GM18526 (cell line): ENCODE measurements around the gene VGLL4.

ENCODE experiments used
- POLR2A ChIP-seq: IDR thresholded peaks from 3 replicates; pipeline ENCODE4 v1.6.1; 2011; ENCODE audit not compliant: insufficient read length; ENCODE audit errors: extremely low read depth

Gene VGLL4

DNA sequence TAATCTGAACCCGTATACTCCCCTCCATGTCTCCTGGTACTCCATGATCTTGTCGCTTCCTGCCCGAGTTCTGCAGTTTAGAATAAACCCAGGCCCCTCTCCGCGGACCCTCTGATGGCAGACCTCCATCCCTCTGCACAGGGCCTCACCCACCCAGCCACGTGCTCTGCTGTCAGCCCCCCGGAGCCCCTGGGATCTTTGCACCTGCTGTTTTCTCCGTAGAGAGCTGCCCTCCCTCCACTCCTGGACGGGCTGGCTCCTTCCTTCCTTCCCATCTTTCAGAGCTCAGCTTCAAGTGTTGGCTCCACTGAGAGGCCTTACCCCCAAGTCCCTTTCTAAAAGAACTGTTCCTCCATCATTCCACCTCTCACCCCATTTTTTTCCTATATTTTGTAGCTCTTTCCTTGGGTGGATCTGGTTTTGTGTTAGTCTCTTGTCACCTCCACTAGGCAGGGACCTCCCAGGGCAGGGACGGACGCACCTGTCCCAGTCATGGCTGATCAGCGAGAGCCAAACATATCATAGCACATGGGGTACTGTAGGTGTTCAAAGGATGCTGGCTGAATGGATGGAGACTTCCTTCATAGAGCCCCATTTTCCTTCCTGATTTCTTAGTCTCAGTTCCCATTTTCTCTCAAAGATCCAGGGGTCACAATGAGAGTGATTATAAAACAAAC, 106.6 kb downstream of the VGLL4 start:
- no peak for TF ChIP-seq POLR2A

DNA sequence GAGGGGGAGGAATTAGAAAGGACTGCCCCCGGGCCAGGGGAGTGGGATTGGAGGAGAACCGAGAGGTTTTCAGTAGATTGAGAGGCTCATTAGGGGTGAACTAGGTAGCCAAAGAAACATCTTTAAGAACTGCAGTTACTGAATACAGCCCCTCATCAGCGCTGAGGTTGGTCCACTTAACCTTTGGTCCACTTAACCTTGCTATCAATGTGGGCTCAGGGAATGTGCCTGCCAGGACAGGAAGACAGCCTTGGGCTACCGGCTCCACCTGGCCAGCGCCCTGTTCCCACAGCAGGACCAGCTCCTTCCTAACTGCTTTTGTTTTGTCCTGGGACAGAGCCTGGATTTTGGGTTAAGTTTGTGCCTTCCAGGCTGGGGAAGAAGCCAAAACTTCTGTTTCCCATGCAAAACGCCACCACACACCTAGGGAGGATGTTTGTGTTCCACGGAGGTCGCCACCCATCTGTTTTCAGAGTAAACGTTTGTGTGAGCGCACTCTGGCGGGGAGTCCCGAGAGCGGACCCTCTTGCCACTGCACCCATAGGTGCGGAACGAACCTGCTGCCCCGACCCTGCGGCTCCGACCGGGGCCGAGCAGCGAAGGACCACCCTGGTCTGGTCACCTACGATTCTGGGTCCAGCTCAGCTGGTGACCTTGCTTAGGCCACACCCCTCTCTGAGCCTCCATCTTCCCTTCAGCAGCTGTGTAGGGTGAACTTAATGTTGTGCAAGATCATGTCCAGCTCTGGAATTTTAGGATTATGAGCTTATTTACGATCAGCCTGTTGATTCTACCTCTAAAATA, 107.4 kb downstream of the VGLL4 start:
- TF ChIP-seq POLR2A, result no peak

DNA sequence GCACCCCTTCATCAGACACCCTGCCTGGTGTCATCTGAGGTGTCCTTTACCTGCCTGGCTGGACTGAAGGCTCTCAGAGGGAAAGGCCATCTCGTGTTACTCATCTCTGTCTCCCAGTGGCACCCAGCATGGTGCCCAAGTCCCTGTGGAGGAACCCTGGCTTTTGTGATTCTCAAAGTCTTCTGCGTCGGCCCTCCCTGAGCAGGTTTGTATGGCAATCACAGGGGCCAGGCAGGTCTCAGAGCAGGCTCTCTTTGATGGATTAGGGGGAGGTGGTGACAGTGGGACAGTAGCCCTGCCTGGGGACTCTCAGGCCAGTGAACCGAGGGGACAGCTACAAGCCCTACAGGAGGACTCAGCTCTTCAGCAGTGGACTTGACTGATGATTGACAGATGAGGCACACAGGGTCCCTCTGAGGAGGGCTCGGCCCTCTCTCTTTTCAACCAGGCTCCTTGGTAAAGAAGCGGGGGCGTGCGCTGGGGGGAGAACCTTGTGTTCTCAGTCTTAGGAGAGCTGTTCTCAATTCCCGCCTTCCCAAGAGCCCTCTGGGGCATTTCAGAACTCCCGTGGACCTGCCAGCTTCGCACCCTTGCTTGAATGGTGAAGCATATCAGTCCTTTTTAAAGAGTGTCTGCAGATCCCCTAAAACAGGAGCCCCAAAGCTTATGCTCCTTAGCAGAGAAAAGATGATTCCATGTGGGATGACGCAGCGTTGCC, 108.3 kb downstream of the VGLL4 start:
- no peak for TF ChIP-seq POLR2A

DNA sequence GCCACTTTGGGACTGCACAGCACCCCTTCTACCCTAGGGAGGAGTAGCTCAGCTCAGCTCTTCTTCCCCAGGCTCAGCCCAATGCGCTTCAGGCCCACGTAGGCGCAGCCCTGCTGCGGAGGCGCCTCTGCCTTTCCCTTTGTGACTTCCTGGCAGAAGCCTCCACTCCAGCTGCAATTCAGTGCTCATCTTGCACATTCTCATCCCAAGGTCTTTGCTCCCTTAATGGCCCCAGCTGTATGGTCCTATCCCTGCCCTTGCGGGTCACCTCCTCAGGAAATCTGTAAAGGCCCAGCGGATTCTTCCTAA, 109.0 kb downstream of the VGLL4 start:
- no peak for TF ChIP-seq POLR2A

DNA sequence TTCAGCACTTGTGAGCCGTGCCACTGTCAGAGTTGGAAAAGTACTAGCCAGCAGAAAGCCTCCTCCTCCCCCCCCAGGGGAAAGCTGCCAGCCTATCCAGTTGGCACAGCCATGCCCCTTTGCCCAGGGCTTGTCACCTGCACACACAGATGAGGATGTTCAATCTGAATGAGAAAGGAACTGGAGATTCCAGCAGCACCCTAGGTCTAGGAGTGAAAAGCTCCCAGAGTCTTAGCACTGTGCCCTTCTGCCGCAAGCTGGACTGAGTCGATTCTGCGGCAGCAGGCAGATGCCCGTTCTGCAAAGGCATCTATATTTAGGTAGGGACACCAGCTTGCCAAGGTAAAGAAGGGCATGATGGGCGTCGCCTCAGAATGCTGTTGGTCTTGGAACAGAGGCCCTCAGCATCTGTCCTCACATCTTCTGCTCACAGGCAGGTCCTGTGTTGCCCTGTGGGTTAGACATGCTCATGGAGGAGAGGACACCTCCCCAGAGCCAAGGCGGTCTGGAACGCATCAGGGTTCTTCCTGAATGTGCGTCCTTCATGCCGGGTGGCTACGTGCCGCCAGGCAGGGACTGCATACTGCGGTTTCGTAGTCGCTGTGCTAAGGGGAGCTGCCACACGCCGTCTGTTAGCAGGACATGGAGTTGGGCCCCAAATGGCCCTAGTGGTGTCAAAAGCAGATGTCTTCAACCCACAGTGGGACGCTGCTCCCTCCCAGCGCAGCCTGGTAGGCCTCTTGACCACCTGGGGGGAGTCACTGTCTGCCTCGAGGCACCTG, 109.5 kb downstream of the VGLL4 start:
- no peak for TF ChIP-seq POLR2A

DNA sequence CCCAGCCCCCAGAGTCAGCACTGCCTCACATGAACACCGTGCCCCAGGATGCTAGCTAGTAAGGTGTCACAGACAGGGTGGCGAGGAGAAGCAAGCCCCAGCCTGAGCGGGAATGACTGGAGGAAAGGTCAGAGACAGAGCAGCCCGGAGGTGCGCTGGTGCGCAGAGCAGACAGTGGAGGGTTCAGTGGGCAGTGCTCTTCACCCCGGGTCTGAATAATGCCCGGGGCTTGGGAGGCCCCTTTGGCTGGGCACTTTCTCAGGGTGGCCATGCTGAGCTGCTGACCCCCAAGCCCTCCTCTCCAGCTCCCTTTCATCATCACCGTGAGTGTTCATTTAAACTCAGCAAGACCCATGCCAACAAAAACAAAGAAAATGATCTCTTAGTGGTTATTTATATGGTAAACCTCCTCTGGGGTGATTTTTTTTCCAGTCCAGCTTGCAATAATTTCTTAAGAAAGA, 110.8 kb downstream of the VGLL4 start:
- no peak for TF ChIP-seq POLR2A

DNA sequence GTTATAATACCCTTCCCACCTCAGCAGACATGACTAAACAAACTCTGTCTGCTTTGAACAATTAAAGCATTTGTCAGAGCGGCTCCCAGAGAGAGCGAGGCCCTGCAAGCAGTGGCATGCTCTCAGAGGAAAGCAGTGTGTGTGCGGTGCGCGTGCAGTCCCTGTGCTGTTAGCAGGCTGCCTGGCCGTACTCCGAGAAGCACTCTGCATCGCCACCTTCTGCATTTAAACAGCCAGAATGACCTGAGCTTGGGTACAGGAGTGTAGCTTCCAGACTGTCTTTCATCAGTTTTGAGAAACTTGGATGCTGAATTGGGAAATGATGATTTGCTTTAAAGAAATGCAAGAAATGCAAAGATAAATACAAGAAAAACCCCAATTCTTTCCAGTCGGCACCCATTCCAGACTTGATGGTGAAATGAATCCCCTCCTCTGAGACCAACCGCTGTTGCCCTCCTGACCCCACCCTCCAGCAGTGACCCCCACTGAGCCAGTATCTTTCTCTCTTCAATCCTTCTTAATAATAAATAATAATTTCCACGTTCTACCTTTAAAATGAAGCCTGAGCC, 113.5 kb downstream of the VGLL4 start:
- TF ChIP-seq POLR2A, result no peak

DNA sequence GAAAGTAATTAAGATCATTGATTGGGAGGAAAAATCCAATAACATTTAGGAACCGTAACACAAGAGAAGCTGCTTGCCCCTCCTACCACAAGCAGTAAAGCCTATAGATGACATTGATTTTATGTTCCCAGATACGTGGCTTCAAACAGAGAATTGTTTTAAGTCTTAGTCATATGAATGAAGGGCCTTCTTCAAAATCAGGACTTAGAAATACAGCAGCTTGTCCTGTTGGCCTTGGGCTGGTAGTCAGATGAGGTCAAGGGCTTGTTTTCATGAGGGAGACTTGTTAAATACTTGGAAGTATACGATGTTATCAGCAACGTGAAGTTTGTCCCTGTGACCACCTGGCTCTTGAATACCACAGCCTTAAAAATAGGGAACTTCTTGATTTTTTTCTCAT, 114.4 kb downstream of the VGLL4 start:
- TF ChIP-seq POLR2A, result no peak

DNA sequence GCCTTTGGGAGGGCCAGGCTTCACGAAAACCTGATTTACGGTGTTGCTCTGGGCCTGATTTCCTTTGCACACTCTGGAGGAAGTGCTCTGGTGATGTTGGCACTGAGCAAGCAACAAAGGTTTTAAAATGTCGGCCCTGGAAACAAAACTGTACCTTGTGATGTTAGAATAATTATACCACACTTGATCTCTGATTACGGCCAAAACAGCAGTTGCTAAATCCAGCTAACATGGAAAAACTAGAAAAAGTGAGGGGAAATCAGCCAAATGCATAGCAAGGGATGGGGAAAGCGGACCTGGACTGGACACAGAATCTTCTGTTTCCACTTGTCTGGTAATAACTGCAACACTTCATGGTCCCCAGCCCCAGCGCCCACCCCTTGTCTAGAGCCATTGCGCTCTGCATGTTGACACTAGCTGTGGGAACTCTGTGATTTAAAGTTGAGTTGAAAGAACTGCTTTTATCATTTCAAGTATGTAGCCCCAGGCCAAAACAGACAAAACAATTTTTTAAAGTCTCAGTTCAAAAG, 120.1 kb downstream of the VGLL4 start:
- TF ChIP-seq POLR2A, result no peak

DNA sequence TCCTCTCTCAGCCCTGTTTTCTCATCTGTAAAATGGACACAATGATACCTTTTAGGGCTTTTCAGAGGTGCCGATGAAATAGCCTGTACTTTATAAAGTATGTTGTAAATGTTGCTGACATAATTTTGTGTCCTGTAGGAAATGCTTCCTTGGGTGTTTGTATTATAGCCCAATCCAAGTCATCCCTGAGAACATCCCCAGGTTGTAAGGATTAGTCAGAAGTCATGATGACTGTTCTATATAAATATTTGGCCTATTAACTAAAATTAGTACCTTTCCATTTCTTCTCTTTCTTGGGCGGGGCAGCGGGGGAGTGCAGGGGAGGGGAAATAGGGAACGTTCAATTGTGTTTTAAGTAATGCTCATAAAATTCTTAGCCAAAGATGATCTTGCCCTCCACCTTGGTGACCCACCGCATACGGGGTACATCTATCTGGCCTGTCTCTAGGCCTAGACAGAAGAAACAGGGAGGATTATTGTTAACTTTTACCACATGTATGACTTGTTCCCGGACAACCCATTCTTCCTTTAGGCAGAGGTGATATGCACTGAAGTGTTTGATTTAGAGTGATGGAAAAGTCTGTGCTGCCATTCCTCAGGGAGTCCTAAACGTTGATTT, 120.7 kb downstream of the VGLL4 start:
- no peak for TF ChIP-seq POLR2A

DNA sequence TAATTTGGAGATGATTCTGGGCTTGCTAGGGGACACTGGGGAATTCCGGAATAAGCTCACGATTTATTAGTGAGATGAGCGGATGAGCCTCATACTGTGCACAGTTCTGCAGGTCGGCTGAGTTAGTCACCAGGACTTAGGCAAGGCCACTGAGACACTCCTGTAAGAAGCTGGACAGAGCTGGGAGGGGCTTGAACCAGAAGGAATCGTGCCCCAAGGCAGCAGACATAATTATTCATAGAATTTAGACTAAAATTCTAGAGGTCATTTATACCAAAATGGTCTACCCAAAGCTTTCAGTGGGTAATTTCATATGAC, 121.4 kb downstream of the VGLL4 start:
- TF ChIP-seq POLR2A, result no peak

DNA sequence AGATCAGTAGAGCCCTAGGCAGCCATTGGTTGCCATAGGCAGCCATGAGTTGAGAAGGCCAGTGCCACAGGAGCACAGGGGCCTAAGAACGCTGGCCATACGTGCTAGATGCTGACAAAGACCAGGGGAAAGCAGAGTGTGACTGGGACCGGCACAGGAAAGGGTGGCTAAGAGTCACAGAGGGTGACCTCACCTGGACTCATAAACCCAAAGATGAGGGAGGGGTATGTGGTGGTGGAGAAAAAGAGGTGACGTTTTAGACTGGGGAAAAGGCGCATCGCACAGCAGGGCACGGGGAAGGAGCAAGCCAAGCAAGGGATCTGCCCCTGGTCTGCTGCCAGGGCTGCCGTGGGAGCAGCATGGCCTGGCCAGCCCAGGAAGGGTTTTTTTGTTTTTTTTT, 122.5 kb downstream of the VGLL4 start:
- TF ChIP-seq POLR2A, result no peak

DNA sequence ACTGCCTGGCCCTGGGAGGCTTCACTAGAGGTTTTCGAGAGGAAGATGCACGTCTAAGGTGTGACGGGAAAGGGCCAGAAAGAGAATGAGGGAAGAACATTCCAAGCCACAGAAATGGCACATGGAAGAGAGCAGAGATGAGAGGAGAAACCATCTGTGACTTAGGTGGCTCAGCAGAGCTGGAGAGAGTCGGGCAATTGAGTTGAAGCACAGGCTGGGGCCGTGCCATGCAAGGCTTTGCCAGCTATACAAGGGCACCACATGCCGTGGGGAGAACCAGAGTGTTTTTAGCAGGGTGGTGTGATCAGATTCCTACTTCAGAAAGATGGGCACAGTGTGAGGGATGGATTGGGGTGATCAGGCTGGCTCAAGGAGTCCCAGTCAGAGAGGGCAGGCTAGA, 126.1 kb downstream of the VGLL4 start:
- TF ChIP-seq POLR2A, result no peak

DNA sequence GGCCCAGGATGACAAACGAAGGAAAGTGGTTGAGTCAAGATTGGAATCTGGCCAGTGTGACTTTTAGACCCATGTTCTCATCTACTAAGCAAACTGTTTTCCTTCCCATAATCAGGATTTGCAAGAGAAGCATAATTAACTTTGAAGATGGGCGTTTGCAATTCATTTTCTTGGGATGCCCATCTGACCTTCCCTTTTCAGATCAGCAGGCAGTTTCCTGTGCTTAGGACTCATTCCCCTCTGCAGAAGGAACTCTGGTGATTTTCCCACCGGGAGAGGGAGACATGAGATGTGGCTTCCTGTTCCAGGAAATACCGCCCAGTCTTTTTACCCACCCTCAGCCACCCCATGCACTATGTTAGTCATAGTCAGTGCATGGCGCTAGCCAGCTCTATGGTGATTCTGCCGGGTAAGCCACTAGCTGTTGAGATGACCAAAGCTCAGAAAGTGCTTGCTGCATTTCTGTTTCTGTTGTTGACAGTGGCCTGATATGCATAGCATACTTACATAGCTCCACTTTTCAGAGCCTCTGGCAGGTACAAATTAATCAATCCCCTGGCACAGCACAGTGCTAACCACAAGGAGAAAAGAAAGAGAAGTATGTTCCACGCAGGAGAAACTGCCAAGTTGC, 129.4 kb downstream of the VGLL4 start:
- no peak for TF ChIP-seq POLR2A
